Measurements from ENCODE around the gene C2CD5.

The C2CD5 gene

DNA sequence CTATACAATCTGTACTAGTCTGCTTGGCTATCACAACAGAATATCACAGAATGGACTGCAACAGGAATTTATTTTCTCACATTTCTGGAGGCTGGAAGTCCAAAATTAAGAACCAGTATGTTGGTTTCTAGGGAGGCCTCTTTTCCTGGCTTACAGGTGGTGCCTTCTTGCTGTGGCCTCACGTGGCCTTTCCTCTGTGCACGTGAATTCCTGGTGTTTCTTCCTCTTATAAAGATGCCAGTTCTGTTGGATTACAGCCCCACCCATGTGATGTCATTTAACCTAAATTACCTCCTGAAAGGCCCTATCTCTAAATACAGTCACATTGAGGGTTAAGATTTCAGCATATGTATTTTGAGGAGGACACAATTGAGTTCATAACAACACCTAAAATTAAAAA lies 32.1 kb upstream of the C2CD5 start:
- Histone ChIP-seq H3K4me3 (ENCODE audit: low read depth in 1 of 2, low read length in 1 of 2) (no peak overlapping the region), H3K27me3 (no peaks in the 10 kb centered on the region), H3K9me3 (no peaks in the 10 kb centered on the region), H3K36me3 (no peaks in the 10 kb centered on the region), H3K4me1 (ENCODE audit: control insufficient read depth in 1 of 2, insufficient read depth in 1 of 2, low read depth in 1 of 2, low read length in 1 of 2) (no peaks in the 10 kb centered on the region), H3K27ac (no peak overlapping the region)
- TF ChIP-seq, protein P1, sequence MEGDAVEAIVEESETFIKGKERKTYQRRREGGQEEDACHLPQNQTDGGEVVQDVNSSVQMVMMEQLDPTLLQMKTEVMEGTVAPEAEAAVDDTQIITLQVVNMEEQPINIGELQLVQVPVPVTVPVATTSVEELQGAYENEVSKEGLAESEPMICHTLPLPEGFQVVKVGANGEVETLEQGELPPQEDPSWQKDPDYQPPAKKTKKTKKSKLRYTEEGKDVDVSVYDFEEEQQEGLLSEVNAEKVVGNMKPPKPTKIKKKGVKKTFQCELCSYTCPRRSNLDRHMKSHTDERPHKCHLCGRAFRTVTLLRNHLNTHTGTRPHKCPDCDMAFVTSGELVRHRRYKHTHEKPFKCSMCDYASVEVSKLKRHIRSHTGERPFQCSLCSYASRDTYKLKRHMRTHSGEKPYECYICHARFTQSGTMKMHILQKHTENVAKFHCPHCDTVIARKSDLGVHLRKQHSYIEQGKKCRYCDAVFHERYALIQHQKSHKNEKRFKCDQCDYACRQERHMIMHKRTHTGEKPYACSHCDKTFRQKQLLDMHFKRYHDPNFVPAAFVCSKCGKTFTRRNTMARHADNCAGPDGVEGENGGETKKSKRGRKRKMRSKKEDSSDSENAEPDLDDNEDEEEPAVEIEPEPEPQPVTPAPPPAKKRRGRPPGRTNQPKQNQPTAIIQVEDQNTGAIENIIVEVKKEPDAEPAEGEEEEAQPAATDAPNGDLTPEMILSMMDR (IDR thresholded peaks at IDR 0.05): no peak

DNA sequence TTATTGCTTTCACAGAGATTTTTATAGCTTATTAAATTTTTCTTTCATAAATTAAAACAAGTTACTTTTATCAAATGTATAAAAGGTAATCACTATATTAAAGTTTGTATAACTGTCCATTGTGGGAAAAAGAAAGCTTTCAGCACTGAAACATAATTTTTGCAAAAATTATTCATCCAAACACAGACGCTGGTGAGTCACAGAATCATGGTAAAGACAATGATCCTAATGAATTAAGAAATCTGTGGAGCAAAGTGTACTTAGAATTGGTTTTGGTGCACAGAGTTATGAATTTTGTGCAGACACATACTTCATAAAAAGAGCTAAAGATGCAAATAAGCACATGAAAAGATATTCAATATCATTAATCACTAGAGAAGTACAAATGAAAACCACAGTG lies 31.7 kb upstream of the C2CD5 start:
- Histone ChIP-seq H3K4me3 (ENCODE audit: low read depth in 1 of 2, low read length in 1 of 2) (no peak overlapping the region), H3K9me3 (no peaks in the 10 kb centered on the region), H3K27ac (no peak overlapping the region), H3K27me3 (no peaks in the 10 kb centered on the region), H3K4me1 (ENCODE audit: control insufficient read depth in 1 of 2, insufficient read depth in 1 of 2, low read depth in 1 of 2, low read length in 1 of 2) (no peaks in the 10 kb centered on the region), H3K36me3 (no peaks in the 10 kb centered on the region)
- TF ChIP-seq, protein P1 (IDR thresholded peaks at IDR 0.05): no peak

- Histone ChIP-seq H3K36me3 (no peaks in the 10 kb centered on the region), H3K4me1 (ENCODE audit: control insufficient read depth in 1 of 2, insufficient read depth in 1 of 2, low read depth in 1 of 2, low read length in 1 of 2) (no peaks in the 10 kb centered on the region), H3K27me3 (no peaks in the 10 kb centered on the region), H3K4me3 (ENCODE audit: low read depth in 1 of 2, low read length in 1 of 2) (no peak overlapping the region), H3K27ac (no peak overlapping the region), H3K9me3 (no peaks in the 10 kb centered on the region)
- TF ChIP-seq, protein P1 (IDR thresholded peaks at IDR 0.05): no peak
Observed at GRCh38 chr12:22574921-22575320, 30.6 kb upstream of the C2CD5 start.

DNA sequence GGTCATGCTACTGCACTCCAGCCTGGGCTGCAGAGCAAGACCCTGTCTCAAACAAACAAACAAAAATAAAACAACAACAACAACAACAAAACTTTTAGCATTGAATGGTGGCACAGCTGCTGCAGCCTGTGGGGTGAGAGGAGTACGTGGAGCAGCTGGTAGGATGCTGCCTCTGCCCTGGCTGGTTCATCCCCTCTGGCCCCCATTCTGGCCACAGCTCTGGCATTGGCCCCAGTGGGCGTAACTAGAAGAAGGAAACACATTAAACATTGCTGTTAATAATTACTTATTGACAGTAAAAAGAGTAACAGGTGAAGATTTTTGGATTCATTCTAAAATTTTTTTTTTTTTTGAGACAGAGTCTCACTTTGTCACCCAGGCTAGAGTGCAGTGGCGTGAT lies 28.8 kb upstream of the C2CD5 start:
- no peak overlapping the region for H3K27ac ChIP-seq
- TF ChIP-seq, protein P1 (IDR thresholded peaks at IDR 0.05): no peak
- no peak overlapping the region for H3K4me3 ChIP-seq (ENCODE audit: low read depth in 1 of 2, low read length in 1 of 2)

GRCh38 chr12:22569253-22569652 lies 24.9 kb upstream of the C2CD5 start:
- H3K27me3 ChIP-seq: no peaks in the 10 kb centered on the region
- H3K27ac ChIP-seq: no peak overlapping the region
- H3K36me3 ChIP-seq: no peaks in the 10 kb centered on the region
- no peaks in the 10 kb centered on the region for H3K4me1 ChIP-seq (ENCODE audit: control insufficient read depth in 1 of 2, insufficient read depth in 1 of 2, low read depth in 1 of 2, low read length in 1 of 2)
- H3K9me3 ChIP-seq: no peaks in the 10 kb centered on the region
- H3K4me3 ChIP-seq (ENCODE audit: low read depth in 1 of 2, low read length in 1 of 2): no peak overlapping the region
- TF ChIP-seq, protein P1 (IDR thresholded peaks at IDR 0.05): no peak

More for the DNA sequence above, 28.8 kb upstream of the C2CD5 start:
- no peaks in the 10 kb centered on the region for H3K36me3 ChIP-seq
- H3K9me3 ChIP-seq: no peaks in the 10 kb centered on the region
- no peaks in the 10 kb centered on the region for H3K27me3 ChIP-seq
- H3K4me1 ChIP-seq (ENCODE audit: control insufficient read depth in 1 of 2, insufficient read depth in 1 of 2, low read depth in 1 of 2, low read length in 1 of 2): no peaks in the 10 kb centered on the region
